ENCODE data around the gene LRRC8A.

DNA sequence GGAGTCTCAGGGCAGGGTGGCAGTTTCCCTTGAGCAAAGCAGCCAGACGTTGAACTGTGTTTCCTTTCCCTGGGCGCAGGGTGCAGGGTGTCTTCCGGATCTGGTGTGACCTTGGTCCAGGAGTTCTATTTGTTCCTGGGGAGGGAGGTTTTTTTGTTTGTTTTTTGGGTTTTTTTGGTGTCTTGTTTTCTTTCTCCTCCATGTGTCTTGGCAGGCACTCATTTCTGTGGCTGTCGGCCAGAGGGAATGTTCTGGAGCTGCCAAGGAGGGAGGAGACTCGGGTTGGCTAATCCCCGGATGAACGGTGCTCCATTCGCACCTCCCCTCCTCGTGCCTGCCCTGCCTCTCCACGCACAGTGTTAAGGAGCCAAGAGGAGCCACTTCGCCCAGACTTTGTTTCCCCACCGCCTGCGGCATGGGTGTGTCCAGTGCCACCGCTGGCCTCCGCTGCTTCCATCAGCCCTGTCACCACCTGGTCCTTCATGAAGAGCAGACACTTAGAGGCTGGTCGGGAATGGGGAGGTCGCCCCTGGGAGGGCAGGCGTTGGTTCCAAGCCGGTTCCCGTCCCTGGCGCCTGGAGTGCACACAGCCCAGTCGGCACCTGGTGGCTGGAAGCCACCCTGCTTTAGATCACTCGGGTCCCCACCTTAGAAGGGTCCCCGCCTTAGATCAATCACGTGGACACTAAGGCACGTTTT, 35.4 kb downstream of the LRRC8A start:
- TF ChIP-seq POLR2A (IDR thresholded peaks at IDR 0.05) = peak in 1 of 4 donors; percentile 50
- TF ChIP-seq, protein P1, sequence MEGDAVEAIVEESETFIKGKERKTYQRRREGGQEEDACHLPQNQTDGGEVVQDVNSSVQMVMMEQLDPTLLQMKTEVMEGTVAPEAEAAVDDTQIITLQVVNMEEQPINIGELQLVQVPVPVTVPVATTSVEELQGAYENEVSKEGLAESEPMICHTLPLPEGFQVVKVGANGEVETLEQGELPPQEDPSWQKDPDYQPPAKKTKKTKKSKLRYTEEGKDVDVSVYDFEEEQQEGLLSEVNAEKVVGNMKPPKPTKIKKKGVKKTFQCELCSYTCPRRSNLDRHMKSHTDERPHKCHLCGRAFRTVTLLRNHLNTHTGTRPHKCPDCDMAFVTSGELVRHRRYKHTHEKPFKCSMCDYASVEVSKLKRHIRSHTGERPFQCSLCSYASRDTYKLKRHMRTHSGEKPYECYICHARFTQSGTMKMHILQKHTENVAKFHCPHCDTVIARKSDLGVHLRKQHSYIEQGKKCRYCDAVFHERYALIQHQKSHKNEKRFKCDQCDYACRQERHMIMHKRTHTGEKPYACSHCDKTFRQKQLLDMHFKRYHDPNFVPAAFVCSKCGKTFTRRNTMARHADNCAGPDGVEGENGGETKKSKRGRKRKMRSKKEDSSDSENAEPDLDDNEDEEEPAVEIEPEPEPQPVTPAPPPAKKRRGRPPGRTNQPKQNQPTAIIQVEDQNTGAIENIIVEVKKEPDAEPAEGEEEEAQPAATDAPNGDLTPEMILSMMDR (IDR thresholded peaks at IDR 0.05) = no peak

Measured in upper lobe of left lung (tissue), 4 donors.